ENCODE measurements around the gene RBBP4.
"Not testable (repeated sequence)": the region's sequence is repeated elsewhere in the genome, so short reads cannot be mapped to it uniquely, and the experiment has no call there.

Gene RBBP4

GRCh38 chr1:32706491-32706890 lies 55.5 kb downstream of the RBBP4 start:
- peaks cover 32% of the 10 kb centered on the region for H3K27me3 ChIP-seq (ENCODE audit: control insufficient read depth, low read length)
- H3K4me1 ChIP-seq (ENCODE audit: control insufficient read depth, low read length), result peaks cover 8% of the 10 kb centered on the region
- no peak overlapping the region for H3K4me3 ChIP-seq (ENCODE audit: low read length)
- H3K79me2 ChIP-seq (ENCODE audit: control insufficient read depth, low read length), result no peaks in the 10 kb centered on the region
- no peaks in the 10 kb centered on the region for H3K9me3 ChIP-seq (ENCODE audit: control insufficient read depth, insufficient read depth, low read length)
- TF ChIP-seq EZH2phosphoT487 (IDR thresholded peaks at IDR 0.05; ENCODE audit: borderline replicate concordance, low read length) (no peak), CTCF (IDR thresholded peaks at IDR 0.05; ENCODE audit: low read depth, low read length, poor library complexity, severe bottlenecking) (no peak)
- no peak overlapping the region for H3K4me2 ChIP-seq (ENCODE audit: low read length)
- peaks cover 3% of the 10 kb centered on the region; the same call in 1 of the 2 replicates for H3F3A ChIP-seq (ENCODE audit: control insufficient read depth, insufficient read depth)
- H3K36me3 ChIP-seq (ENCODE audit: control insufficient read depth, low read length), result no peaks in the 10 kb centered on the region
- no peaks in the 10 kb centered on the region for H4K20me1 ChIP-seq (ENCODE audit: control insufficient read depth, insufficient read depth, low read depth, low read length)
- no peak overlapping the region for H3K27ac ChIP-seq (ENCODE audit: low read depth, low read length)
- H3K9me2 ChIP-seq (replicated peaks; ENCODE audit: control insufficient read depth, low read length), result no peaks in the 10 kb centered on the region

- Histone ChIP-seq H3K4me3 (ENCODE audit: low read length) (no peak overlapping the region), H3K4me1 (ENCODE audit: control insufficient read depth, low read length) (peaks cover 3% of the 10 kb centered on the region), H3K79me2 (ENCODE audit: control insufficient read depth, low read length) (no peaks in the 10 kb centered on the region), H4K20me1 (ENCODE audit: control insufficient read depth, insufficient read depth, low read depth, low read length) (no peaks in the 10 kb centered on the region), H3K27me3 (ENCODE audit: control insufficient read depth, low read length) (peaks cover 8% of the 10 kb centered on the region), H3K27ac (ENCODE audit: low read depth, low read length) (no peak overlapping the region), H3K4me2 (ENCODE audit: low read length) (no peak overlapping the region), H3K9me2 (replicated peaks; ENCODE audit: control insufficient read depth, low read length) (no peaks in the 10 kb centered on the region), H3K36me3 (ENCODE audit: control insufficient read depth, low read length) (no peaks in the 10 kb centered on the region), H3F3A (ENCODE audit: control insufficient read depth, insufficient read depth) (peaks cover 3% of the 10 kb centered on the region; the same call in 1 of the 2 replicates), H3K9me3 (ENCODE audit: control insufficient read depth, insufficient read depth, low read length) (no peaks in the 10 kb centered on the region)
- TF ChIP-seq CTCF (IDR thresholded peaks at IDR 0.05; ENCODE audit: low read depth, low read length, poor library complexity, severe bottlenecking) (no peak), EZH2phosphoT487 (IDR thresholded peaks at IDR 0.05; ENCODE audit: borderline replicate concordance, low read length) (no peak)
Measured at GRCh38 chr1:32709075-32709474, 58.1 kb downstream of the RBBP4 start.

- Histone ChIP-seq H4K20me1 (ENCODE audit: control insufficient read depth, insufficient read depth, low read depth, low read length) (no peaks in the 10 kb centered on the region), H3K27me3 (ENCODE audit: control insufficient read depth, low read length) (peaks cover 4% of the 10 kb centered on the region), H3F3A (ENCODE audit: control insufficient read depth, insufficient read depth) (peaks cover 3% of the 10 kb centered on the region; the same call in 1 of the 2 replicates), H3K4me1 (ENCODE audit: control insufficient read depth, low read length) (peaks cover 3% of the 10 kb centered on the region), H3K4me3 (ENCODE audit: low read length) (no peak overlapping the region), H3K9me3 (ENCODE audit: control insufficient read depth, insufficient read depth, low read length) (no peaks in the 10 kb centered on the region), H3K4me2 (ENCODE audit: low read length) (no peak overlapping the region), H3K9me2 (replicated peaks; ENCODE audit: control insufficient read depth, low read length) (no peaks in the 10 kb centered on the region), H3K27ac (ENCODE audit: low read depth, low read length) (no peak overlapping the region), H3K36me3 (ENCODE audit: control insufficient read depth, low read length) (no peaks in the 10 kb centered on the region), H3K79me2 (ENCODE audit: control insufficient read depth, low read length) (no peaks in the 10 kb centered on the region)
- TF ChIP-seq EZH2phosphoT487 (IDR thresholded peaks at IDR 0.05; ENCODE audit: borderline replicate concordance, low read length) (no peak), CTCF (IDR thresholded peaks at IDR 0.05; ENCODE audit: low read depth, low read length, poor library complexity, severe bottlenecking) (no peak)
Measured at GRCh38 chr1:32709476-32709875, 58.5 kb downstream of the RBBP4 start.

- not testable (repeated sequence) for H3K9me3 ChIP-seq (ENCODE audit: control insufficient read depth, insufficient read depth, low read length); H3F3A ChIP-seq (ENCODE audit: control insufficient read depth, insufficient read depth); H3K9me2 ChIP-seq (replicated peaks; ENCODE audit: control insufficient read depth, low read length); H3K36me3 ChIP-seq (ENCODE audit: control insufficient read depth, low read length); H3K79me2 ChIP-seq (ENCODE audit: control insufficient read depth, low read length); H3K4me1 ChIP-seq (ENCODE audit: control insufficient read depth, low read length); H3K27me3 ChIP-seq (ENCODE audit: control insufficient read depth, low read length); H3K4me3 ChIP-seq (ENCODE audit: low read length); H3K27ac ChIP-seq (ENCODE audit: low read depth, low read length); H3K4me2 ChIP-seq (ENCODE audit: low read length); H4K20me1 ChIP-seq (ENCODE audit: control insufficient read depth, insufficient read depth, low read depth, low read length)
Measured at GRCh38 chr1:32711221-32711620, 60.2 kb downstream of the RBBP4 start.
